ENCODE data around the gene MVB12B. TPM values are rescaled to one million over a fixed set of nuclear protein-coding genes. Genes with fewer than 3 reads are reported as not detected.

The MVB12B gene
- total RNA-seq, 2 donors from 2014 or later, result 9.8 to 15.8 TPM

GRCh38 chr9:126291925-126292324 is 34.7 kb upstream of the MVB12B start:
- Histone ChIP-seq H3K27ac (no peak overlapping the region), H3K4me3 (no peak overlapping the region), H3K9me3 (no peaks in the 10 kb centered on the region), H3K27me3 (no peaks in the 10 kb centered on the region), H3K4me1 (no peaks in the 10 kb centered on the region), H3K9ac (ENCODE audit: low read depth in 2 of 2, low read length in 2 of 2) (no peak overlapping the region), H3K36me3 (no peaks in the 10 kb centered on the region)
- DNase-seq, result no peak
- intact Hi-C loops (cut with DNase I), result no loop called here
- no peak for TF ChIP-seq CTCF (IDR thresholded peaks at IDR 0.05)

- Histone ChIP-seq H3K27me3 (no peaks in the 10 kb centered on the region), H3K9ac (ENCODE audit: low read depth in 2 of 2, low read length in 2 of 2) (no peak overlapping the region), H3K4me3 (no peak overlapping the region), H3K36me3 (no peaks in the 10 kb centered on the region), H3K4me1 (no peaks in the 10 kb centered on the region), H3K9me3 (no peaks in the 10 kb centered on the region), H3K27ac (no peak overlapping the region)
- intact Hi-C loops (cut with DNase I), result no loop called here
- no peak for TF ChIP-seq CTCF (IDR thresholded peaks at IDR 0.05)
- DNase-seq, result no peak
Measured at GRCh38 chr9:126292736-126293521, 33.7 kb upstream of the MVB12B start.

GRCh38 chr9:126293522-126293889 is 33.1 kb upstream of the MVB12B start:
- Histone ChIP-seq H3K9ac (ENCODE audit: low read depth in 2 of 2, low read length in 2 of 2) (no peak overlapping the region), H3K36me3 (no peaks in the 10 kb centered on the region), H3K4me3 (no peak overlapping the region), H3K27ac (no peak overlapping the region), H3K27me3 (no peaks in the 10 kb centered on the region), H3K9me3 (no peaks in the 10 kb centered on the region), H3K4me1 (peaks cover 5% of the 10 kb centered on the region)
- intact Hi-C loops (cut with DNase I), result no loop called here
- no peak for DNase-seq
- no peak for TF ChIP-seq CTCF (IDR thresholded peaks at IDR 0.05)

- H3K27ac ChIP-seq, result no peak overlapping the region
Measured at GRCh38 chr9:126294331-126295081, 32.1 kb upstream of the MVB12B start.

GRCh38 chr9:126295082-126295477 is 31.5 kb upstream of the MVB12B start:
- no peaks in the 10 kb centered on the region for H3K36me3 ChIP-seq
- no peak overlapping the region for H3K27ac ChIP-seq
- H3K4me3 ChIP-seq, result no peak overlapping the region
- TF ChIP-seq CTCF (IDR thresholded peaks at IDR 0.05), result no peak
- no peak overlapping the region for H3K9ac ChIP-seq (ENCODE audit: low read depth in 2 of 2, low read length in 2 of 2)
- DNase-seq, result peak; percentile 7
- peaks cover 6% of the 10 kb centered on the region for H3K4me1 ChIP-seq
- H3K9me3 ChIP-seq, result no peaks in the 10 kb centered on the region
- H3K27me3 ChIP-seq, result no peaks in the 10 kb centered on the region
- intact Hi-C loops (cut with DNase I), result no loop called here

More at GRCh38 chr9:126294331-126295081, 32.1 kb upstream of the MVB12B start:
- Histone ChIP-seq H3K27me3 (no peaks in the 10 kb centered on the region), H3K9me3 (no peaks in the 10 kb centered on the region), H3K4me1 (peaks cover 6% of the 10 kb centered on the region), H3K36me3 (no peaks in the 10 kb centered on the region), H3K9ac (ENCODE audit: low read depth in 2 of 2, low read length in 2 of 2) (no peak overlapping the region), H3K4me3 (no peak overlapping the region)
- TF ChIP-seq CTCF (IDR thresholded peaks at IDR 0.05), result no peak
- intact Hi-C loops (cut with DNase I), result no loop called here
- no peak for DNase-seq
